GM19438 (cell line): ENCODE data around the gene TM4SF5.

Experiments
- ATAC-seq: cut with Tn5 transposase; IDR thresholded peaks from one replicate; pipeline ENCODE4 v1.9.1; 2021; ENCODE audit warnings: low read depth; ENCODE audit not compliant: unreplicated experiment

TM4SF5 gene

DNA sequence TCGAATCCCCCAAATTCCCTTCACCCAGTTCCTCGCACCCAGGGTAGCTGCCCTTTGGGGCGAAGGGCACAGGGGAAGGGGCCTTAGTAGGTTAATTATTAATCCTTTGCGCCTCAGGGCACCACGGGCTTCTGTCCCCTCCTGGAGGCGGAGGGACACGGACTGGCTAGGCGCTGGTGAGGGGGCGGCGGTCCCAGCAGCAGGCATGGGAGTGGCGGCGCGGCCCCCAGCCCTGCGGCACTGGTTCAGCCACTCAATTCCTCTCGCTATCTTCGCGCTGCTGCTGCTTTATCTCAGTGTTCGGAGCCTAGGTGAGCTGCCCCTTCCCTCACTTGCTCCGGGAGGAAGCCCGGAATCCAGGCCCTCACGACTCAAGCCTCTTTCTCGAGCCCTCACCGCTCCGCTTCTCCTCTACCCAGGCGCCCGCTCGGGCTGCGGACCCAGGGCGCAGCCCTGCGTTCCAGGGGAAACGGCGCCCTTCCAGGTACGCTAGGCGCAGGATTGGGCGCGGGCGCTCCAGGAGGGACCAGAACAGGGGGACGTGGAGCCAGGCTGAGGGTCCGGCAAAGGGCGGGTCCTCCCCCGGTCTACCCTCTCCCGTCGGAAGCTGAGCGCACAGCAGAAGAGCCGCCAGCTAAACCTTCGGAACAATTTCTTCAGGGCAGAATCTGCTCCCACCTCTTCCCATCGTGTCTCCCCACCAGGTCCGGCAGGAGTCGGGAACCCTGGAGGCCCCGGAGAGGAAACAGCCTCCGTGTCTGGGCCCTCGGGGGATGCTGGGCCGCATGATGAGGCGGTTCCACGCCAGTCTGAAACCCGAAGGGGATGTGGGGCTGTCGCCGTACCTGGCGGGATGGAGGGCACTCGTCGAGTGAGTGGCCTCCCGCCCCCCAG lies 17.4 kb downstream of the TM4SF5 start, which contains the start of gene GLTPD2:
Gene GLTPD2 (plus strand): TSS at position 158 of the 894 bp plus-strand sequence. CDS start 48 bp downstream, at position 206.
- no peak for ATAC-seq

DNA sequence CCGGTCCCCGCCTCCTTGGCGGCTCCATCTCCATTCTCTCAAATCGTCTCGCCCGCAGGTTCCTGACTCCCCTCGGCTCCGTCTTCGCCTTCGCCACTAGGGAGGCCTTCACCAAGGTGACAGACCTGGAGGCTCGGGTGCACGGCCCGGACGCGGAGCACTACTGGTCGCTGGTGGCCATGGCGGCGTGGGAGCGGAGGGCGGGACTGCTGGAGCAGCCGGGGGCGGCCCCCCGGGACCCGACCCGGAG lies 17.9 kb downstream of the TM4SF5 start:
- no peak for ATAC-seq

DNA sequence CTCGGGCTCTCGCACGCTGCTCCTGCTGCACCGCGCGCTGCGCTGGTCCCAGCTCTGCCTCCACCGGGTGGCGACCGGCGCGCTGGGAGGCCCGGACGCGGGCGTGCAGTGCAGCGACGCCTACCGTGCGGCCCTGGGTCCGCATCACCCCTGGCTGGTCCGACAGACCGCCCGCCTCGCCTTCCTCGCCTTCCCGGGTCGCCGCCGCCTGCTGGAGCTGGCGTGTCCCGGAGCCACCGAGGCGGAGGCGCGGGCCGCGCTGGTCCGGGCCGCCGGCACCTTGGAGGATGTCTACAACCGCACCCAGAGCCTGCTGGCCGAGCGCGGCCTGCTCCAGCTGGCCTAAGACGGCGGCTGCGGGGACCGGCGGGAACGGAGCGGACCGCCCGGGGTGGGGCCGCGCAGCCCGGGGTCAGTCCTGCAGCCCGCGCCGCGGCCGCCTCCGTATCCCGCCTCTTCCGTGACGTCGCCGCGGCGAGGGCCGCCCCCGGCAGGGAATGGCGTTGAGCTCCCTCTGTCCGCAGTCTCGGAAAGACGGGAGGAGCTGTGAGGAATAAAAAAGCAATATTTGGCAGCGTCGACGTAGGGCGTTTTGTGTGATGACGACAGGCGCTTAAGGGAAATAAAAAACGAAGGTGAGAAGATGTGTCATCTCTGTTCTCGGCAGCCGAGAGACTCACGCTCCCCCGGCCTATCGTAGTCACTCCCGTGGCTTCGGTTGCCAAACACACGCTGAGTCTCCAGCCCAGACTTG lies 18.4 kb downstream of the TM4SF5 start:
- ATAC-seq = no peak

DNA sequence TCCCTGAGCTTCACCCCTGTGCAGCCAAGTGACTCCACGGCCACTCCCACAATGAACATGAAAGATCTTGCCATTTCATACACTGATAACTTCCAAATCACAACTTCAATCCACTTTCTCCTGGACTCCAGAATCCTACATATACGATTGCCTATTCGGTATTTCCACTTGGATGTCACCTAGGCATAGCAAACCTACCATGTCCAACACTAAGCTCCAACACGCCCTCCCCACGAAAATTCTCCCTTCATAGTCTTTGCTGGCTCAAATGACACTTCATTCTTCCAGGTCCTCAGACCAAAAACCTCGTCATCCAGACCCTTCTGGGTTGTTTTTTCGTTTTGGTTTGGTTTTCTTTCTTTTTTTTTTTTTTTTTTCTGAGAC lies 19.0 kb downstream of the TM4SF5 start:
- ATAC-seq = no peak

DNA sequence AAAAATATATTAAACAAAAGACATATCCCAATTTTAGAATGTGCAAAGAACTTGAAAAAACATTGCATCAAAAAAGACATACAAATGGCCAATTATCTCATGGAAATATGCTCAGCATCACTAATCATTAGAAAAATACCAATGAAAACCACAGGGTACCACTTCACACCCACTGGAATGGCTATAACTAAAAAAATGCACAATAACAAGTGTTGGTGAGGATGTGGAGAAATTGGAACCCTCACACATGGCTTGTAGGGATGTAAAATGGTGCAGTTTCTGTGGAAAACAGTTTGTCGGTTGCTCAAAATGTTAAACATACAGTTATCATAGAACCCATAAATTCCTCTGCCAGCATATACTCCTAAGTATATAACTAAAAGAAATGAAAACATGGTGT lies 23.5 kb downstream of the TM4SF5 start:
- ATAC-seq = no peak

DNA sequence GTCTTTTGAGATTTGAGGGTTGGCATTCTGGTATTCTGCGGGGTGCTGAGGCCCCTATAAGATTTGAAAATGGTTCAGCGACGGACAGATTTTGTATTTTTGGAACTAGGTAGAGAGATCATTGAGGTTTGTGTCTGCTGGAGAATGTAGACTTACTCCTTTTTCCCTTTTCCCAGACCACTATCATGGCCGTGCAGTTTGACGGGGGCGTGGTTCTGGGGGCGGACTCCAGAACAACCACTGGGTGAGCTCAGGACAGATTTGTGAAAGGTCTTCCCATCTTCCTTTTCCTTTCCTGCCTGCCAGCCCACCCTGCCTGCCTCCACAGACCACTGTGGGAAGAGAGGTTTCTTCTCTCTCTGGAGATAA lies 24.9 kb downstream of the TM4SF5 start:
- ATAC-seq = no peak

DNA sequence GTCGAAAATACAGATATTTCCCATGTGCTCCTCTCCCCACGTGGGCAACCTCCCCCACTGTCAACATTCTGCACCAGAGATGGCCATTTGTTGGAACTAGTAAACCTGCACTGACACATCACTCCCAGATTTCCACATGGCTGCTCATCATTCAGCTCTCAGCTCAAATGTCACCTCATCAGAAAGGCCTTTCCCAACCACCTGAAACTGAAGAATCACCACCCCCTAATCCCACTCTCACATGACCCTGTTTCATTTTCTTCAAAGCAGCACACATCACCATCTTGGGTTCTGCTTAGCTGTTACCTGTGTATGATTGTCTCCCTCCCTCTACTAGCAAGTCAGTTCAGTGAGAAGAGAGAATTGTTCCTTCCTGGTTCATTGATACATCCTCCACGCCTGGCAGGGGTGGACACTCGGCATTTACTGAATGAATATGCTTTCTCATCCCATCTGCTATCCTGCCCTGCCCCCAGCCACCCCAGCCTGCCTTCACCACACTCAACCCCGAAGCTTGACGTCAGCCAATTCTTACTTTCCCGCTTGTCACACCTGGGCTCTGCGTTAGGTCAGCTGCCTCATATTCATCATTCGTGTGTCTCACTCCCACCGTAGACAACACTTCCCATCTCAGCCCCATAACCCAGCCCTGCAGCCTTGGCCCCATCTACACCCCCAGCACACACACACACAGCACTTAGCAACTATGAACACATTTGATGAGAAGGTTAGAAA lies 28.9 kb downstream of the TM4SF5 start:
- ATAC-seq = no peak

DNA sequence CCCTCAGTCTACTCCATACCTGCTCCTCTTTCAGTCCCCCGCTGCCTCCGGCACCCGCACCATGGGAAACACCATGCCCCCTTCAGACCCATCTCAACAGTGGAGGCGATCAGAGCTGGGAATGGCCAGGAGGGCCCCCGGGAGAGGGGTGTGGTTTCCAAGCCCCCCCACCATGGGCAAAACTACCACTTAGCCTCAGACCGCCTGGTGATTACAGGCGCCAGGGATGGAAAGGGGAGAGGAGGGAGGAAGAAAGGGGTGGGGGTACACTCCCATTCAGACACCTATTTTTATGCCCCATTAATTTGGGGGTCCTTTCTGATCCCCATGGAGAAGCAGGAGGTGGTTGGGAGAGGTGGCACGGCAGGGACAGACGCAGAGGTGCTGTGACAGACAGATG lies 30.5 kb downstream of the TM4SF5 start, which contains the start of gene C17orf114:
Gene C17orf114 (minus strand): TSS at position 101 of the 400 bp plus-strand sequence.
- no peak for ATAC-seq

DNA sequence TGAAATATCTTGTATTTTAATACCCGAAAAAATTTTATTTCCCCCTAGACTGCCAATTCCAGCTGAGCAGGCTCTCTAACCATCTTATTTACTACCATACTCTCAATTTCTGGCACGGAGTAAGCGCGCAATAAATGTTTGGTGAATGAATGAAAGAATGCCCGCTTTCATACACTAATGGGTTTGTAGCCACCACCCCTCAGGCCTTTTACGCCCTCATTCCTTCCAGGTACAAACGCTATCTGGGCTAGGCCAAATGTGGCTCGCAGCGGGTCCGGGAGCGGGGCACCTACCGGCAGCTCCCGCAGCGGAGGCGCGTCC lies 34.7 kb downstream of the TM4SF5 start:
- ATAC-seq = no peak

DNA sequence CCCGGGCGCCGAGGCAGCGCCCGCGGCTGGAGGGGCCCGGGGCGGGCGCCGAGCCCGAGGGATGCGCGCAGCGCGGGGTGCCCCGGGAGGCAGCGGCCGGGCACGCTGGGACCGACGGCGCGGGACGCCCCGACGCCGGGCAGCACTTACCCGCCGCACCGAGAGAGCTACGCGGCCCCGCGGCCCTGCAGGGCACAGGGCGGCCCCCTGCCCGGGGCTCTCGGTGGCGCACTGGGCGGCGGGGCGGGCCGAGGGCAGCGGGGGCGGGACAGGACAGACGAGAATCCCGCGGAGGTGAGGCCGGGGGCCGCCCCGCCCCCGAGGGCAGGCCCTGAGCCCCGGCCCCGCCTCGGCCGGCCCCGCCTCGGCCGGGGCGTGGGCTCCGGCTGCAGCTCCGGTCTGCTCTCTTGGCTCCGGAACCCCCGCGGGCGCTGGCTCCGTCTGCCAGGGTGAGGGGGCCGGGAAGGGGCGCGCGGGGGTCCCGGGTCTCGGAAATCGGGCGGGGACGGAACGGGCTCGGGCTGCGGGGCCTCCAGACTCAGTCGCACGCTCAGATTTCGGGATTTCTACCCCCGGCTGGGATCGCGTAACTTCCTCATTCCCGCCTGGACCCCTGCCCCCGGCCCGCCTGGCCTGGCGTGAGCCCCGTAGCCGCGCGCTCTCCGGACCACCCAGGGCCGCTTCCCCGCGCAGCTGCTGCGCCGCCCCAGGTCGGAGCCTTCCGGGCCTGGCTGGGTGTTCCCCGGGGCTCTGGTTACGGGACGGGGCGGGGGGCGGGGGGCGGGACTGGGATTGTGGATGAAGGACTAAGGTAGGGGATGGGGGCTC lies 35.3 kb downstream of the TM4SF5 start, which contains the start of gene PLD2:
Gene PLD2 (plus strand): TSS at position 376 of the 828 bp plus-strand sequence. CDS start 621 bp downstream, outside the sequence.
- peak; percentile 83 for ATAC-seq

DNA sequence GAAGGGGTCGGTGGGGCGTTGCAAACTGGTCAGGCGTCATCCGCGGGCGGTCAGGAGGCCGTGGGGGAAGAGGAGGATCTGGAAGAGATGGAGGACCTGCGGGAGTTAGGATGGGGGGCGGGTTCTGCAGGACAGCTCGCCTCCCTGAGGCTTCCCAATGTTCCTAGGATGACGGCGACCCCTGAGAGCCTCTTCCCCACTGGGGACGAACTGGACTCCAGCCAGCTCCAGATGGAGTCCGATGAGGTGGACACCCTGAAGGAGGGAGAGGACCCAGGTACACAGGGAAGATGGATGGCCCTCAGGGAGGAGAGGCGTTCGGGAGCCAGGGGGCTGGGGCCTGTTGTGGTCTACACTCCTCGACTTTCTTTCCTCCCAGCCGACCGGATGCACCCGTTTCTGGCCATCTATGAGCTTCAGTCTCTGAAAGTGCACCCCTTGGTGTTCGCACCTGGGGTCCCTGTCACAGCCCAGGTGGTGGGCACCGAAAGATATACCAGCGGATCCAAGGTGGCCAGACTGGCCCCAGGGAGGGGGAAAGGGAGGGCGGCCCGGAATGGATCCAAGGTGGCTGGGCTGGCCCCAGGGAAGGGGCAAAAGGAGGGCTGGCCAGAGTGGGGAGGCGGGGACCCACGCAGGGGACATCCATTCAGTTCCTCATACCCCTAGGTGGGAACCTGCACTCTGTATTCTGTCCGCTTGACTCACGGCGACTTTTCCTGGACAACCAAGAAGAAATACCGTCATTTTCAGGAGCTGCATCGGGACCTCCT lies 36.1 kb downstream of the TM4SF5 start:
- no peak for ATAC-seq

DNA sequence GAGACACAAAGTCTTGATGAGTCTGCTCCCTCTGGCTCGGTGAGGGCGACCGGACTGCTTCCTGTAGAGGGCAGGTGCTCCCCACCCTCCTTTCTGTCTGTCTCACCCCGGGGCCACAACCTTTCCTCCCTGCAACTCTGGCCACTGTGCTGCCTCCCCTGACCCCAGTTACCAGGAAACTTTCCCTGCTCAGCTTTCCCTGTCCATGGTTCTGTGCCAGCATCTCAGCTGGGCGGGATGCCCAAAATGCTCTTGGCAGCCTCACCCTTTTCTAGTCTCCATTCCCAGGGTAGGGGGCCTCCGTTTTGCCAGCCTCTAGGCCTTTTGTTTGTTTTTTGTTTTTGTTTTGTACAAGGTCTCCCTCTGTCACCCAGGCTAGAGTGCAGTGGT lies 36.7 kb downstream of the TM4SF5 start:
- no peak for ATAC-seq

DNA sequence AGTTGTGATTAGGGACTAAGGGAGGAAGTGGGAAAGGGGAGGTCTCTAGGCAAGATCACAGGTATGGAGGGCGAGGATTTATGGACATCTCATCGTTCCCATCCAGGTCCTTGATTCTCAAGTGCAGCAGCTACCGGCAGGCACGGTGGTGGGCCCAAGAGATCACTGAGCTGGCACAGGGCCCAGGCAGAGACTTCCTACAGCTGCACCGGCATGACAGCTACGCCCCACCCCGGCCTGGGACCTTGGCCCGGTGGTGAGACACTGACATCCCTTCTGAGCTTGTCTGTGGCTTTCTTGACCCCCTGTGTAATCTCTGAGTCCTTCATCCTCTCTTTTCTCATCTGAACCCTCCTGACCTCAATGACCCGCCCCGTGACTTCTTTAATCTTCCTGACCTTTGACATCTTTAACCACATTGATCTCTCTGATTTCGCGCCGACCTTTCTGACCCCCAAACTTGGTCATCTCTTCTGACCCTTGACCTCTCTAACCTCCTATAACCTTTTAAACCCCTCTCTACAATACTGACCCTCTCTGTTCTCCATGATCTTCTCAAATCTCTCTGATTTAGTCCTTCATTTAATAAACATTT lies 39.1 kb downstream of the TM4SF5 start:
- no peak for ATAC-seq

DNA sequence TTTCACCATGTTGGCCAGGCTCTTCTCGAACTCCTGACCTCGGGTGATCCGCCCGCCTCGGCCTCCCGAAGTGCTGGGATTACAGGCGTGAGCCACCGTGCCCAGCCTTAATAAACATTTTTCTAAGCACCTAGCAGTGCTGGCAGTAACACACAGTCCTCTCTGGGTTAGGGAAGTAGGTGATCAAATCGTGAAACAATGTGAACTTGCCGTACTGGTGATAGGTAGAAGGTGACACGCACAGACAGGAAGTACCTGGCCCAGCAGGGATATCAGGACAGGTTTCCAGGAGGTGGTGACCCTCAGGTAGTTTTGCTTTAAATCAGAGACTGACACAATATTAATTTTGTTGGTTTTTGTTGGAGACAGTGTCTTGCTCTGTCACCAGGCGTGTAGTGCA lies 39.8 kb downstream of the TM4SF5 start:
- no peak for ATAC-seq

DNA sequence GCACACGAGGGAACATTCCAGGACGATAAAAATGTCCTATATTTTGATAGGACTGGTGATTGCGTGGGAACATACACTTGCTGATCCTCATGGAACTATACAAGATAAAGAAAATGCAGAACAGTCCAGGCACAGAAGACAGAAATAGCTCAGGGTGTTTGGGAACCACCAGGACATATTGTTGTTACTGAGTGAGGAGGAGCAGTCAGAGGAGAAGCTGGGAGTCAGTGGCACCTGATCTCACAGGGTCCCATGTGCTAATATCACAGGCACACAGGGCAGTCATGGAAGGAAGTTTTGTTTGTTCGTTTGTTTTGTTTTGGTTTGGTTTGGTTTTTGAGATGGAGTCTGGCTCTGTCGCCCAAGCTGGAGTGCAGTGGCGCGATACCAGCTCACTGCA lies 41.0 kb downstream of the TM4SF5 start:
- ATAC-seq = no peak

DNA sequence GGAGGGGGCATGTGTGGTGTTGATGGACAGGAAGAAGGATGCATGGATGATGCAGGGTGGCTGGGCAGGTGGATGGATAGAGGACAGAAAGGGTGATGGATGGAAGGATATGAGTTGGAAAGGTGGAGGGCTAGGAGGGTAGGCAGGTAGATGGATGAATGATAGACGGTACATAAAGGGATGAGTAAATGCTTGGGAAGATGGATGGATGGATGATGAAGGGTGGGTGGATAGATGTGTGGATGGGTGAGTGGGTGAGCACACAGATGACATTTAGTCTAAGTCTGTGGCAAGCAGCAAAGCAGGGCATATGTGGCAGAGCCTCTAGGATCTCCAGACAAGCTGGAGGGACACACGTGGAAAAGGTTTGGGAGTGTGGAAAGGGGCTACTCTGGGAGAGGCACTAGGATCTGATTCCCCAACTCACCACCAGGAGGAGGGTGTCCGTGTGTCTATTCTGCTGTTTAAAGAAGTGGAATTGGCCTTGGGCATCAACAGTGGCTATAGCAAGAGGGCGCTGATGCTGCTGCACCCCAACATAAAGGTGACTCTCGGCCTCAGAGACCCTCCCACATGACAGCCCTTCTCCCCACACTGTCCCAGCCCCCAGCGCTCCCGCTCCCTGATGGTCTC lies 43.5 kb downstream of the TM4SF5 start:
- no peak for ATAC-seq

DNA sequence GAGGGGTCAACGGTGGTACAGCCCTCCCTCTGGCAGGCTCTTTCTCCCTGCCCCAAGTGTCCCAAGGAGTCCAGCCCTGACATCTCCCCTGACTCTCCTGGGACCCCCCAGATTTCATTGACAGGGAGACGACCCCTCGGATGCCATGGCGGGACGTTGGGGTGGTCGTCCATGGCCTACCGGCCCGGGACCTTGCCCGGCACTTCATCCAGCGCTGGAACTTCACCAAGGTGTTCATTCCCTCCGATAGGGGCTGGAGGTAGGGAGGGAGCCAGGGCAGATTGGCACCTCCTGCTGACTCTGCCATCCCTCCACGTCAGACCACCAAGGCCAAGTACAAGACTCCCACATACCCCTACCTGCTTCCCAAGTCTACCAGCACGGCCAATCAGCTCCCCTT lies 45.1 kb downstream of the TM4SF5 start:
- ATAC-seq = no peak

DNA sequence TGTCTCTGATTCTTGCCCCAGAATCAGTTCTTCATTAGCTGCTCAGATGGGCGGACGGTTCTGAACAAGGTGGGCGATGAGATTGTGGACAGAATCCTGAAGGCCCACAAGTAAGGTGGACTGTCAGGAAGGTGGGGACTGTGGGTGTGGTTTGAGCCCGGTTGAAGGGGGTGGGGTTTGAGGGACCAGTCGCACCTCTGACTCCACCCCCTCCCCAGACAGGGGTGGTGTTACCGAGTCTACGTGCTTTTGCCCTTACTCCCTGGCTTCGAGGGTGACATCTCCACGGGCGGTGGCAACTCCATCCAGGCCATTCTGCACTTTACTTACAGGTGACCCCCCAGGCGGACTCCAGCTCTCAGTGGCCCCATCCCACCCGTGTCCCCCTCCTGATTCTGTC lies 46.6 kb downstream of the TM4SF5 start:
- no peak for ATAC-seq

DNA sequence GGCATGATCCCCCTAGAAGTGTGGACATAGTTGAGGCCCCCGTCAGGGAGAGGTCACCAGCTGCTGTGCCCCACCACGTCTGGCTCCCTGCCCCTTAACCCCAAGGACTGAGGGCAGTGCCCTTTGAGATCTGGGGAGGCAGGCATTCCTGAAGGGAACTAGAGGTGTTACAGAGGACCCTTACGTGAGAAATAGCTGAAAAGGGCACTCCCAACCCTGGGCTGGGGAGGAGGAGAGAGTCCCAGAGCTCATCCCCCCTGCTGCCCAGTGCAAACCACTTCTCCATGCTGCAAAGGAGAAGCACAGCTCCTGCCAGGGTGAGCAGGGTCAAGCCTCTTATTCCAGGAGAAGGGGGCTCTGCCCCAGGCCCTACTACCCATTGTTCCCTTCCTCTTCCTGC lies 51.1 kb downstream of the TM4SF5 start:
- no peak for ATAC-seq
